Choroid plexus epithelial cell (primary cell): ENCODE data around the gene LEP.

Source experiments
- DNase-seq: peaks from one replicate; pipeline ENCODE4 v3.0.0-alpha.2; 2010; ENCODE audit warnings: low read depth
- H3K4me3 ChIP-seq: 2 replicates; pipeline ENCODE4 v1.5.1; 2011; ENCODE audit warnings: low read depth, mild to moderate bottlenecking, control low read depth, low read length, moderate library complexity
- CTCF ChIP-seq: conservative IDR thresholded peaks from 2 replicates; pipeline ENCODE4 v1.5.1; 2011; ENCODE audit warnings: low read depth, mild to moderate bottlenecking, control low read depth, inconsistent platforms, low read length, moderate library complexity

LEP gene

DNA sequence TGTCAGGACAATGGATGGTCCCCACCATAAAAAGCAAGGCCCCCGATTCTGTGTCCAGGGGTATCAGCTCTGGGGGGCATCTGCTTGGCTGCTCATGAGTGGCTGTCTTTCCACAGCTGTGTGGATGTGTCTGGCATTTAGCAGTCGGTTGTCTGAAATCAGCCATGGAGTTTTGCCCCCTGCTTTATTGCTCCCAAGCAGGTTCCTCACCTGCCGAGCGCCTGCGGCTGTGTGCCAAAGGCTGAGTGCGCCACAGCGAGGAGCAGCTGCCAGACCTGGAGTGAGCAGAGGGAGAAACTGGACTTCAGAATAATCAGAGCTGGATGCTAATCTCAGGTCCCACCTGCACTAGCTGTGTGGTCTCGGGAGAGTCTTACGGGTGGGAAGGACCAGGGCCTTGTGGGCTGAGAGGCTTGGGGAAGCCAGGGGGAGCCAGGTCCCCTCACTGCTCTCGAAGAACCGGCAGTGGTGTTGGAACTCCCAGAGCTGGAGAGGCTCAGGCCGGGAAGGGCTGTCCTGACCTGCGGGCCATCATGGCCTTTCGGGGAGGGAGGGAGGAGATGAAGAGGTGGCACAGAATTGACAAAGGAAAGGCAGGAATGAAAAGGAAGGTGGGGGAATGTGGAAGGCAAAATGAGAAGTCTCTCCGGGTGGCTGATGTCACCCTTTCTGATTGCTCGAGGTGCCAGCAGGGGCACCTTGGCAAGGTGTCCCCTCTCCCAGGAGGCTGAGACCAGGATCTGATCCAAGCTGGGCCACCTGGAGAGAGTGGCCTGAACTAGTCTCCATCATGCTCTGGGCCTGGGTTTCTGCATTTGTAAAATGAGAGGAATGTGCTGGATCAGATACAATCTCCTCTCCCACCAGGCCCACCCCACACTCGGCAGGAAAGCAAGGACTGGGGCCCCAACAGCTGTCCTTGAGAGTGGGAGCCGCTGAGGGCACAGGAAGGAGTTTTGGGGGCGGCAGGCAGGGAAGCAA, 30.2 kb upstream of the LEP start:
- DNase-seq: no peak
- no peak overlapping the region for H3K4me3 ChIP-seq
- no peak for TF ChIP-seq CTCF

DNA sequence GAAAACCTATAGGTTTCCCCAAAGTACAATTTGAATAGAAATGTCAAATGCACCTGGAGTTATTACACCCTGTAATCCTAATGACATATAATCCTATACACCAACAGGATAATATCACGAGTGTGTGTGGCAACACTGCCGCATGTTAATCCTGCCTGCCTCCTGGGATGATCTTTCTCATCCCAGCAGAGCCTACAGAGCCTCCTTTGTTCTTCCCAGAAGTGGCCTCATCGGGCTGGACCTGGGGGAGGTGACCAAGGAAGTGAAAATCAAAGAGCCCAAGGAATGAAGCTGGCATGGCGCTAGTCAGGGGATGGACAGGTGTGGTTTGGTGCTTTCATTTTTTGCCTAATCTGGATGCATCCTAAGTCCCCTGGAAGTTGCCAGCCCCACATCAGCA, 29.5 kb upstream of the LEP start:
- H3K4me3 ChIP-seq: no peak overlapping the region
- no peak for TF ChIP-seq CTCF
- no peak for DNase-seq

- H3K4me3 ChIP-seq: no peak overlapping the region
- no peak for DNase-seq
- TF ChIP-seq CTCF: no peak
These were observed 26.6 kb upstream of the LEP start for GRCh38 chr7:128214463-128214862.

- DNase-seq: peak; percentile 86
- H3K4me3 ChIP-seq: no peak overlapping the region
- TF ChIP-seq CTCF: no peak
These were observed 25.8 kb upstream of the LEP start for GRCh38 chr7:128215281-128215680.

DNA sequence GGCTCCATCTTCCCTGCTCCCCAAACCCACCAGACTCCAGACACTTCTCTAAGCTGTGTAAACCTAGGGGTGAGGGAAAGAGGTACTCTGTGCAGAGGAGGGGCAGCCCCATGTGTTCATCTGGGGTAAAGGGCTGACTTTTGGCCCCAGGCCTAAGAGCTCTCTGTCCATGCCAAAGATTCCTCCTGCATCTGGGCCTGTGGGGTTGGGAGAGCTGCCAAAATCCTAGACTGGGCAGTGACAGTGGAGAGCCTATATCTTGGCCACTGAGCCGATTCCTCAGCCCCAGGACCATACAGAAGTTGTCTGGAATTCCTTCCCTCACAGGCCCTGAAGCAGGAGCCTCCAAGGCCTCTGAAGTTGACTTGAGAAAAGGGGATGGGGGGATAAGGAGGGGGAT, 25.3 kb upstream of the LEP start:
- TF ChIP-seq CTCF: no peak
- no peak overlapping the region for H3K4me3 ChIP-seq
- DNase-seq: peak; percentile 33

DNA sequence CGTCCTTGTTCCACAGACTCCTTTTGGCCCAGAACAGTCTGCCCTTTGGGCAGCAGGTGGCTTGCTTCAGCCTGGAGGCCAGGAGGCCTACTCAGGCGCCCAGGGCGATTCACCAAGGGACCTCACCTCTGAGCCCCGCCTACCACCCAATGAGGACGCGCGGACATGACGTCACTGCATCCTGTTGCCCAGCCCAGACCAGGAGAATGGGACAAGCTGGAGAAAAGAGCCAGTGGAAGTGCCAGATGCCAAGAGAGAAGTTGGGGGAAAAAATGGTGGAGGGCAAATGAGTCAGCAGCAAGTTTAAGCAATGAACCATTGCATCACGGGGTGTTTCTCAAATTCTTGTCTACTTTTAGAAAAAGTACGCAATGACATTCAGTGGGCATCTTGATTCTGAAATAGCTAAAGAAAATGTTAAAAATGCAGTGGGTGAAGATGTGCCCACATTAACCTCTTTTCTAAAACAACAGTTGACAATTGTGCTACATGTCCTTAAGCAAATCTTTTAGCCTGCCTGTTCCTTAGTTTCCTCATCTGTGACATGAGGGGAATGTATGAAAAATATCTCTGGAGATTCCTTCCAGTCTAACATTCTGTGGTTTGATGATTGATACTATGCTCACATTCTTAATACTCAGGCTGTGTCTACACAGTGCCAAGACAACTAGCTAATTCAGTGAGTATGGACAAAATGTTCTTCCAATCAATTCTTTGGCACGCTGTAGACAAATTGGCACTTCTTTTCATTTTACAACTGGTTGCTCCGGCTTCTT, 23.9 kb upstream of the LEP start:
- TF ChIP-seq CTCF: no peak
- DNase-seq: peak; percentile 52
- H3K4me3 ChIP-seq: no peak overlapping the region
